ENCODE measurements around the gene ABHD2. TPM values are rescaled to one million over a fixed set of nuclear protein-coding genes. Genes with fewer than 3 reads are reported as not detected.
A peak's percentile ranks its signal among the peaks of the same experiment; 100 is the strongest.
"Not testable (repeated sequence)": the region's sequence is repeated elsewhere in the genome, so short reads cannot be mapped to it uniquely, and the experiment has no call there.

The ABHD2 gene
- total RNA-seq, 1 donor, result 43.6 TPM

GRCh38 chr15:89085289-89085926 is 2.8 kb upstream of the ABHD2 start:
- no peak for DNase-seq (ENCODE audit: low read depth)
- TF ChIP-seq CTCF (IDR thresholded peaks at IDR 0.05; ENCODE audit: insufficient read depth, low read depth, low read length), result no peak
- H3K4me3 ChIP-seq (ENCODE audit: low read depth, low read length), result no peak overlapping the region

- not testable (repeated sequence) for DNase-seq (ENCODE audit: low read depth); H3K4me3 ChIP-seq (ENCODE audit: low read depth, low read length)
These were observed 2.3 kb upstream of the ABHD2 start for GRCh38 chr15:89085933-89086332.

GRCh38 chr15:89086390-89086789 is 1.9 kb upstream of the ABHD2 start:
- H3K4me3 ChIP-seq (ENCODE audit: low read depth, low read length); DNase-seq (ENCODE audit: low read depth): not testable (repeated sequence)

- TF ChIP-seq CTCF (IDR thresholded peaks at IDR 0.05; ENCODE audit: insufficient read depth, low read depth, low read length), result no peak
- peak overlapping the region; percentile 46 for H3K4me3 ChIP-seq (ENCODE audit: low read depth, low read length)
- DNase-seq (ENCODE audit: low read depth), result no peak
These were observed 961 bp upstream of the ABHD2 start for GRCh38 chr15:89087161-89087829.

- peak overlapping the region; percentile 91 for H3K4me3 ChIP-seq (ENCODE audit: low read depth, low read length)
- TF ChIP-seq CTCF (IDR thresholded peaks at IDR 0.05; ENCODE audit: insufficient read depth, low read depth, low read length), result no peak
- DNase-seq (ENCODE audit: low read depth), result no peak
These were observed 504 bp downstream of the ABHD2 start for GRCh38 chr15:89088605-89089315.

GRCh38 chr15:89089316-89090230 is 1.3 kb downstream of the ABHD2 start:
- DNase-seq (ENCODE audit: low read depth), result no peak
- H3K4me3 ChIP-seq (ENCODE audit: low read depth, low read length), result peak overlapping the region; percentile 91
- no peak for TF ChIP-seq CTCF (IDR thresholded peaks at IDR 0.05; ENCODE audit: insufficient read depth, low read depth, low read length)

GRCh38 chr15:89090791-89091626 is 2.8 kb downstream of the ABHD2 start:
- TF ChIP-seq CTCF (IDR thresholded peaks at IDR 0.05; ENCODE audit: insufficient read depth, low read depth, low read length), result no peak
- peak; percentile 77 for DNase-seq (ENCODE audit: low read depth)
- H3K4me3 ChIP-seq (ENCODE audit: low read depth, low read length), result peak overlapping the region; percentile 34
